GM19438 (cell line): ENCODE measurements around the gene ANKEF1.

Source experiments
- ATAC-seq: cut with Tn5 transposase; IDR thresholded peaks from one replicate; pipeline ENCODE4 v1.9.1; 2021; ENCODE audit warnings: low read depth; ENCODE audit not compliant: unreplicated experiment

The ANKEF1 gene

DNA sequence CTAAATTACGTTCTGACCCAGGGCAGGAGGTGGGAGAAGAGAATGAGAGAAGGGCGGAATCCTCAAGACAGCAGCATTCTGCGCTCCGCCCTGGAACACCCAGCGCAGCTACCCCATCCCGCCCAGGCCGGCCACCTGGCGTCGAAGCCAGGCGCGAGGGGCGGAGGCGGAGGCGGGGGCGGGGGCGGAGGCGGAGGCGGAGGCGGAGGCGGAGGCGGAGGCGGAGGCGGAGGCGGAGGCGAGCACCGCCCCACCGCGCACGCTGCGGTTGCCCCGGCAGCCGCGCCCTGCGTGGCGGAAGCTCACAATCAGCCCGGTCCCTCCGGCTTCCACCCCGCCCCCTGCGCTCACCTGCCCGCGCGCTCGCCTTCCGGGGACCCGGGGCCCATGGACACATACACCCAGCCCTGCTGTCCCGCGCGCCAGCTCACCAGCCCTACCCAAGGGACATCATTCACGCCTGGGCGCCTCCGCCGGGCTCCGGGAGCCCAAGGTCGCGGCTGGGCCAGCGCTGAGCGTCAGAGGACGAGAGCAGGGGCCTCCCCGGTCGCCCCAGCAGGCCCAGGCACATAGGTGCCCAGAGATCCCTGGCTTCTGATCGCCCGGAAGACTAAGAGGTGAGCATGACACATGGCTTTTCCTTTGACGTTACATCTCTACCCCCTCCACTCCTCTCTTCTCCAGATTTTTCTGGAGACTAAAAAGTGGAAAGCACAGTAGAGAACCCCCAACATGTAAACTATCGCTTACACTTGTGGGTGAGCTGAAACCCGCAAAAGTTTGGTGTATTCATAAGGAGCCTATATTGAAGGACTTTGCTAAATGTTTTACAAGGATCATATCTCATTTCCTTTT, at the start of gene ANKEF1:
Gene ANKEF1 (plus strand): TSS at position 271 of the 855 bp plus-strand sequence. CDS start 3,315 bp downstream, outside the sequence.
- peak; percentile 99 for ATAC-seq

DNA sequence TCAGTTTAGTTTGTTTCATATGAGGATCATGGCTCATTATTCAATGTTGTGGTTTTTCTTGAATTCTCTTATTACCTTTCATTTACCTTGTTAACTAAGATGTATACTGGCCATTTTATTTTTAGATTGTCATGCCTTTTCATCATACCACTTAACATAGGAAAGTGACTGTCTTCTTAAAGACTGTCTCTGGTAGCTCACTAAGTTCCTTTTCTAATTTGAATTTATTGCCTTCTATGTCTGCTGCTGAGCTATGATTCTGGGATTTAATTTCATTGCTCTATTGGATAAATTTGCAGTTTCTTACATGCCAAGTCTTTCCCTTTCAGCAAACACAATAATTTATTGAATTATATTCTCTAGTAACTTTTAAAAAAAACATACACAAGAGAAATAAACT, 49.5 kb upstream of the ANKEF1 start:
- no peak for ATAC-seq

DNA sequence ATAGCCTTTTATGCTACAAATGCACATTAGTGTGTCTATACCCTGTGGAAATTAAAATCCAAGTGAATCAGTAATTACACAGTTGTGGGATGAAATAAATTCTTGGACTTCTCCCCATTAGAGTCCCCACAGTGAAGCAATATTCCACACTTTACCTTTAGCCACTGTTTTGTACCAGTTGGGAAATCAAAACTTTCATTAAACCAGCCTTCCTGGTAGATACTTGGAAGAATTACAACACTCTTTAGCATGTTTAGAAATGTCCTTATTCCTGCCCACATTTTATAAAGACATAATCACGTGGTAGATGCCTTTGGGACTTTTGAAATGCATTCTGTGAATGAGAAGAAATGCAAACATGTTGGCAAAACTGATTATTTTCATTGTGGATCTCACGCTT, 49.0 kb upstream of the ANKEF1 start:
- ATAC-seq = no peak

DNA sequence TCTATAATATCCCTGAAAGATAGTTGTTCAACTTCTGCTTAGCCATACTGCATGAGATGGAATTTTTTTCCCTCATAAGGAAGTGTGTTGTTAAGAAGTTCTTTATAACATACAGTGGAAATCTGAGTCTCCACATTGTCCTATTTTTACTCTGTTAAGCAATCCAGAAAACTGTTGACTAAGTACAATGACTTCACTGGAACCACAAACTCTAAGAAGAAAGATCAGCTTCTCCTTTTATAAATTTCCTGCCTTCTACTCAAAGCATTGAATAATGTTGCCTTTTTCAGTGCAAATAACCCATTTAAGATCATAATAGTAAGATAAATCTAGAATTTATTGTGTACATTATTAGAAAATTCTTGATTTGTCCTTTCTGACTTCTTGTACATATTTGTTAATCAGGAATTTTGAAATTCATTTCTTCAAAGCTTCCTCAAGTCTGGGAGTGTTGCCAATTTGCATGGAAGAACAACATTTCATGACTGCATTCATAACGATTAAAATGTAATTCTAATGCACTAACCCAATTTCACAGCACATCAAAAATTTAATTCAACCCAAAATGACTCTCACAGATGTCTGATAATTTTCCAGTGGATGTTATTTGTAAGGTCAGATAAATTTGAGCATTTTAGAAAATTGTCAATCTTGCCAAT, 45.6 kb upstream of the ANKEF1 start:
- ATAC-seq = no peak

GRCh38 chr20:9993137-9993536, 41.6 kb upstream of the ANKEF1 start:
- ATAC-seq = no peak

DNA sequence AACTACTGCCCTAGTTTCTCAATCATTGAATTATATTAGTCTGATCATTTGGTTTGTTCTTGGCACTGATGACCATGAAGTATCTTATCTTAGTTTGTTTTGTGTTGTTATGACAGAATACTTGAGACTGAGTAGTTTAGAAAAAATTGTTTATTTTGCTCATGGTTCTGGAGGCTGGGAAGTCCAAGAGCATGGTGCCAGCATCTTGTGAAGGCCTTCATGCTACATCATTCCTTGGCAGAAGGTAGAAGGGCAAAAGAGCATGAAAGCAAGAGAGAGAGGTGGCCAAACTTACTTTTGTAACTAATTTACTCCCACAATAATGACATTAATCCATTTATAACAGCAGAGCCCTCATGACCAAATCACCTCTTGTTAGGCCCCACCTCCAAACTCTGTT, 40.1 kb upstream of the ANKEF1 start:
- no peak for ATAC-seq

- no peak for ATAC-seq
Observed at GRCh38 chr20:9995510-9996272, 39.1 kb upstream of the ANKEF1 start.

GRCh38 chr20:9996944-9997343, 37.8 kb upstream of the ANKEF1 start:
- no peak for ATAC-seq

GRCh38 chr20:9999645-10000044, 35.1 kb upstream of the ANKEF1 start:
- ATAC-seq = no peak

GRCh38 chr20:10002866-10003265, 31.9 kb upstream of the ANKEF1 start:
- ATAC-seq = no peak

GRCh38 chr20:10004900-10005299, 29.9 kb upstream of the ANKEF1 start:
- no peak for ATAC-seq

GRCh38 chr20:10005885-10006284, 28.9 kb upstream of the ANKEF1 start:
- no peak for ATAC-seq

DNA sequence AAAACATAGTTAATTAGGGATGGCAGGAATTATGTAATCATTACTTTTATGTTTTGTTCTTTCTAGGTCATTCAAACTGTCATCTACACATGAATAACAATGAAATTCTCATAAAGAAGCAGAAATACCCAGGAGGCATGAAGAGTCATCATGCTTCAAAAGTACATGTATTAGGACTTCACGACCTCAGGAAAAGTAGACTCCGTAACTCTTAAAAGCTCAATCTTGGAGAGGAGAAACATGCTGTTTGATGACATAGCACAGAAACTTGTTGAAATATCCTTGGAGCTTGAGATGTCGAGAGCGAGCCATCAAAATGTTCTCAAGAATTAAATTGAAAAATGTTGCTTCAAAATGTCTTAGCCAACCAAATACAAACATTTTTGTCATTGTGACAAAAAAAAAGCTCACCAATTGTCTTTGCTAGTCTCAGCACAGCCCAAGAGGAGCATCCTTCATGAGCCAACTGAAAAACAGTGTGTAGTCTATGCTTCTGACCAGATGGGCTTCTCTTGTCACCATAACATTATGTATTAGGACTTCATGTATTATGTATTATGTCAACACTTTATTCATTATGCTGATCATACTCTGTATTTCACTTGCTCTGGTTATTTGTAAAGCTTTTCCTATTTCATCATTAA, 28.2 kb upstream of the ANKEF1 start:
- ATAC-seq = no peak

DNA sequence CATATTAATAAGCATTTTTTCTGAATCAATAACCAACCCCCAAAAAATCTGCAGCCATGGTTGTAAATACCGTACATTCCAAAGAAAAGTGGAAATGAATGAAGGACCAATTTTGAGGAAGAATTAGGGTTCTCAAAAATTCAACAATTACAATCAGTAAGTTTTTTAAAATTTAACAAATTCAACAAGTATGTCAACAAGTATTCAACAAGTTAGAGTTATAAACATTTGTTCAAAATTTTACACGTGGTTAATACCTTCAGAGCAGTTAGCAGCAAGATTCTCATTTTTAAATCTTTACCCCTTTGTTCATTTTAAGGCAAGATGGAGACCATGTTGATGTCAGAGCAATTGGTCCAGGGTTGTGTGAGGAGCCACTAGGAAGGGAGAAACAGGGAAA, 27.6 kb upstream of the ANKEF1 start:
- no peak for ATAC-seq

GRCh38 chr20:10007747-10008146, 27.0 kb upstream of the ANKEF1 start:
- ATAC-seq = no peak

GRCh38 chr20:10012464-10012863, 22.3 kb upstream of the ANKEF1 start:
- ATAC-seq = no peak

- ATAC-seq = no peak
Observed at GRCh38 chr20:10014431-10014830, 20.4 kb upstream of the ANKEF1 start.

- no peak for ATAC-seq
Observed at GRCh38 chr20:10020937-10021336, 13.8 kb upstream of the ANKEF1 start.

DNA sequence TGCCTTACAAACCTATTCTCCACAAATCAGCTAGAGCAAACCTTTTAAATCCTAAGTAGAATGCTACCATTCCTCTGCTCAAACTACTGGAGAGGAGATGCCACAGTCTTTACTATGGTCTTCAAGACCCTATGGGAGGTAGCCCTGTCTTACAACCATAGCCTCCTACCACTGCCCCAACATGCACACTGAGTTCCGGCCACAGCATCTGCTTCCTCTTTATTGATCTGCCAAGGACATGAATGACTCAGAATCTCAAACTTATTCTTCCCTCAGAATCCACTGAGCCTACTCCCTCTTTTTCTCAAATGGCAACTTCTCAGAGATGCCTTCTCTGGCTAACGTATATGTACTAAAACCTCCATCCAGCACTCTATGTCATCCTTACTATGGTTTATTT, 12.2 kb upstream of the ANKEF1 start:
- no peak for ATAC-seq

GRCh38 chr20:10023911-10024310, 10.9 kb upstream of the ANKEF1 start:
- ATAC-seq = no peak
